NCI-H446 (cell line): ENCODE measurements around the gene KCNQ1.
"Not testable (repeated sequence)": the region's sequence is repeated elsewhere in the genome, so short reads cannot be mapped to it uniquely, and the experiment has no call there.

Source experiments
- DNase-seq, 2 experiments: peaks; one replicate each; lab custom pipeline; 2025; lab: John Stamatoyannopoulos, UW

The KCNQ1 gene

GRCh38 chr11:2472428-2473186 lies 27.8 kb downstream of the KCNQ1 start:
- no peak for DNase-seq

GRCh38 chr11:2473361-2474058 lies 28.7 kb downstream of the KCNQ1 start:
- no peak for DNase-seq

- DNase-seq: no peak
Observed at GRCh38 chr11:2474059-2474901, 29.5 kb downstream of the KCNQ1 start.

GRCh38 chr11:2475136-2475918 lies 30.5 kb downstream of the KCNQ1 start:
- DNase-seq: no peak

GRCh38 chr11:2477254-2477653 lies 32.4 kb downstream of the KCNQ1 start:
- no peak for DNase-seq

- no peak for DNase-seq
Observed at GRCh38 chr11:2477936-2478335, 33.1 kb downstream of the KCNQ1 start.

DNA sequence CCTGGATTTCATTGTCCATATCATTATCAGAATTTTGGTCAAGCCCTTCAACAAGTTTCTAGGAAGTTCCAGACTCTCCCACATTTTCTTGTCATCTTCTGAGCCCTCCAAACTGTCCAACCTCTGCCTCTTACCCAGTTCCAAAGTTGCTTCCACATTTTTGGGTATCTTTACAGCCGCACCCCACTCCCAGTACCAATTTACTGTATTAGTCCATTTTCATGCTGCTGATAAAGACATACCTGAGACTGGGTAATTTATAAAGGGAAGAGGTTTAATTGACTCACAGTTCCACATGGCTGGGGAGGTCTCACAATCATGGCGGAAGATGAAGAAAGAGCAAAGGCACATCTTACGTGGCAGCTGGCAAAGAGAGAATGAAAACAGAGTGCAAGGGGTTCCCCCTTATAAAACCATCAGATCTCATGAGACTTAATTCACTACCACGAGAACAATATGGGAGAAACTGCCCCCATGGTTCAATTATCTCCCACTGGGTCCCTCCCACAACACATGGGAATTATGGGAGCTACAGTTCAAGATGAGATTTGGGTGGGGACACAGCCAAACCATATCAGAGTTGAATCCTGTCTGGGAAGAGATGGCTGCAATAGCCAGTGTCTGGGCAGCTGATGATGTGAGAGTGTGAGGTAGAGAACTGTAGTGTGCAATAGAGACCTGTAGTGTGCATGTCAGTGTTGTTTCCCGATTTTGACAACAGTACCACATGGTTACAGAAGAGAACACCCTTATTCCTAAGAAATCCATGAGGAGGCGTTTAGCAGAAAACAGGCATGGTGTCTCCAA lies 35.5 kb downstream of the KCNQ1 start:
- not testable (repeated sequence) for DNase-seq

- DNase-seq: no peak
Observed at GRCh38 chr11:2480874-2481220, 36.0 kb downstream of the KCNQ1 start.

DNA sequence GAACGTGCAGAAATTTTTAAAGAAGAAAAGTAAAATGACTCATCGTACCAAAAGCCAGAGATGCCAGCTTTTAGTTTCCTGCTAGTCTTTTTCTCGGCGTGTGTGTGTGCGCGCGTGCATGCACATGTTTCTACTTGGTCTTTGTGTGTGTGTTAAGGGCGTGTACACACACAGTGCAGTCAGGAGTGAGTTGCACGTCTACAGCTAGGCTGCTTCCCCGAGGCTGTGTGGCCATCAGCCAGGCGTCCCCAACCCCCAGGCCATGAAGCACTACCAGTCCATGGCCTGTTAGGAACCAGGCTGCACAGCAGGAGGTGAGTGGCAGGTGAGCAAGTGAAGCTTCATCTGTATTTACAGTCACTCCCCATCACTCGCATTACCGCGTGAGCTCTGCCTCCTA lies 36.4 kb downstream of the KCNQ1 start:
- DNase-seq: no peak

DNA sequence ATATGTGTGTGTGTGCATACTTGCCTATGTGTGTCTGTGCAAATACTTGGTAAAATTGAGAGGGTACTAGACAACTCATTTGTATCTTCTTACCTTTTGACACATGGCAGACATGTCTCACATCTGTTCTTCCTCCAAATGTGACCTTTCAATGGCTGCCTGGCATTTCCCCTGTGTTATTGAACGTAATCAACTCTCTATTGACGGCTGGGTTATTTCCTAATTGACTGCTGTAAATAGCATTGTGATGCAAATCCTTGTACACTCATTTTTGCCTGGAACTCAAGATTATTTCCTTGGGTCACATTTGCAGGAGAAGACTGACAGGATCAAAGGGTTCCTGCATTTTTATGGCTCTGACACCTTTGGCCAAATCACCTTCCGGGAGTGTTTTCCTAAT lies 37.4 kb downstream of the KCNQ1 start:
- DNase-seq: no peak

DNA sequence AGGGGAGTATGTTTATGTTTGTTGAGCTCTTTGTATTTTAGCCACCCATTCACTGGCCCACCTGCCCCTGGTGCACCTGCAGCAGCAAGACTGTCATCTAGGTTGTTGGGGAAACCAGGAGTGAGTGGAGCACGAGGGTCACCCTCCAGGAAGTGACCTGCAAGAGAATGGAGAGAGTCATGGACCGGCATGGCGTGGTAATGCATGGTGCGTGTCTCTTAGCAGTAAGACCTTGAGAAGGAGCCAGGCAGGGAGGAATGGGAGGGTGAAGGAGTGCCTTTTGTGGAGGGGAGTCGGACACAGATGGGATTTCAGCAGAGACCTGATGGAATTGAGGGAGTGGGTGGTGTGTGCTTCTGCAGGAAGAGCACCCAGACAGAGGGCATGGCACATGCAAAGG lies 37.9 kb downstream of the KCNQ1 start:
- no peak for DNase-seq

DNA sequence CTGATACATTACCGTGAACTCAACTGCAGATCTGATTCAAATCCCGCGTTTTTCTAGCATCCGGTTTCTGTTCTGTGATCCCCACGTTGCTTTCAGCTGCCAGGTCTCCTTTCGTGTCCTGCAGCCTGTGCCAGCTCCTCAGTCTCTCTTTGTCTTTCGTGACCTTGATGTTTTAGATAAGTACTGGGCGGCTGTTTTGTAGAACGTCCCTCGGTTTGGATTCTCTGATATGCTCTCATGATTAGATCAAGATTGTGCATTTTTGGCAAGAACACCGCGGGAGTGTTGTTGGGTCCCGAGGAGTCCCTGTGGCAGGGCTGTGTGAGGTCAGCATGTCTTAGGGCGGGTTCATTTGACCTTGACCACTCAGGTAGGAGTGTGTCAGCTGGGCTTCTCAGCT lies 38.6 kb downstream of the KCNQ1 start:
- DNase-seq: no peak

GRCh38 chr11:2484576-2485125 lies 39.8 kb downstream of the KCNQ1 start:
- no peak for DNase-seq

DNA sequence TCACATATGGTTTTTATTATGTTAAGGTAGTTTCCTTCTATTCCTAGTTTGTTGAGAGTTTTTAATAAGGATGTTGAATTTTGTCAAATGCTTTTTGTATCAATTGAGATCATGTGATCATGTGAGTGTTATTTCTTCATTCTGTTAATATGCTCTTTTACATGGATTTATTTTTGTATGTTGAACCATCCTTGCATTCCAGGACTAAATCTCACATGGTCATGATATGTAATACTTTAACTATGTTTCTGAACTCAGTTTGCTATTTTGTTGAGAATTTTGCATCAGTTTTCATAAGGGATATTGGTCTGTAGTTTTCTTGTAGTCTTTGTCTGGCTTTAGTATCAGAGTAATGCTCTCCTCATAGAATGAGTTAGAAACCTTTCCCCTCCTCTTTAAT lies 43.2 kb downstream of the KCNQ1 start:
- no peak for DNase-seq

GRCh38 chr11:2489083-2489482 lies 44.3 kb downstream of the KCNQ1 start:
- DNase-seq: no peak

DNA sequence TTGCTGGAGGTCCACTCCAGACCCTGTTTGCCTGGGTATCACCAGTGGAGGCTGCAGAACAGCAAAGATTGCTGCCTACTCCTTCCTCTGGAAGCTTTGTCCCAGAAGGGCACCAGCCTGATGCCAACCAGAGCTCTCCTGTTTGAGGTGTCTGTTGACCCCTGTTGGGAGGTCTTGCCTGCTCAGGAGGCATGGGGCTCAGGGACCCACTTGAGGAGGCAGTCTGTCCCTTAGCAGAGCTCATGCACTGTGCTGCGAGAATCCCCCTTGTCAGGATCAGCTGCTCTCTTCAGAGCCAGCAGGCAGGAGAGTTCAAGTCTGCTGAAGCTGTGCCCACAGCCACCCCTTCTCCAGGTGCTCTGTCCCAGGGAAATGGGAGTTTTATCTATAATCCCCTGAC lies 53.1 kb downstream of the KCNQ1 start:
- not testable (repeated sequence) for DNase-seq

DNA sequence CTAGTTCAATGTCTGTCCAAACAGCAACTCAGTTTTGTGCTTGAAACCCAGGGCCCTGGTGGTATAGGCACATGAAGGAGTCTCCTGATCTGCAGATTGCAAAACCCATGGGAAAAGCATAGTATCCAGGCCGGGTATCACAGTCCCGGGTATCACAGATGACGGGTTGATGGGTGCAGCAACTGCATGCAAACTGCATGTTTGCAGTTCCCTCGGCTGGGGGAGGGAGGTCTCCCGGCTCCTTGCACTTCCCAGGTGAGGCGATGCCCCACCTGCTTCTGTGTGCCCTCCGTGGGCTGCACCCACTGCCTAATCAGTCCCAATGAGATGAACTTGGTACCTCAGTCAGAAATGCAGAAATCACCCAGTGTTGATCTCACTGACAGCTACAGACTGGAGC lies 53.9 kb downstream of the KCNQ1 start:
- no peak for DNase-seq

- DNase-seq: no peak
Observed at GRCh38 chr11:2507212-2507901, 62.5 kb downstream of the KCNQ1 start.

GRCh38 chr11:2507945-2508749 lies 63.3 kb downstream of the KCNQ1 start:
- no peak for DNase-seq
